Ishikawa (cell line): ENCODE measurements around the gene FN3K.

Experiments used
- EGR1 ChIP-seq: IDR thresholded peaks from 2 replicates; pipeline ENCODE4 v1.6.1; 2012
- REST ChIP-seq: IDR thresholded peaks from 2 replicates; pipeline ENCODE4 v1.6.1; 2012; ENCODE audit warnings: low read depth, mild to moderate bottlenecking
- TCF12 ChIP-seq: IDR thresholded peaks from 2 replicates; pipeline ENCODE4 v1.6.1; 2012; ENCODE audit warnings: low read depth

- TF ChIP-seq EGR1, result no peak
- TF ChIP-seq TCF12, result no peak
- no peak for TF ChIP-seq REST
These were observed 39.8 kb downstream of the FN3K start for GRCh38 chr17:82775001-82775823.
